Thyroid gland (tissue), 4 donors: ENCODE measurements around the gene ABHD1.

Experiments
- CTCF ChIP-seq, 6 experiments: fragments of 200-600 bp in 3 of 6; fragments of 450-650 bp in 3 of 6; sonication (generic) in 3 of 6; IDR thresholded peaks; one replicate each; pipeline ENCODE4 v1.5.1; 2016 to 2019; ENCODE audit warnings: antibody characterized with exemption in 6 of 6, mild to moderate bottlenecking in 2 of 6, inconsistent platforms in 1 of 6, moderate library complexity in 1 of 6
- POLR2A ChIP-seq, 2 donors: fragments of 450-650 bp; IDR thresholded peaks; one replicate each; pipeline ENCODE4 v1.6.1; 2017; ENCODE audit warnings: antibody characterized with exemption in 2 of 2, mild to moderate bottlenecking in 2 of 2, moderate library complexity in 1 of 2

- TF ChIP-seq POLR2A (IDR thresholded peaks at IDR 0.05) (no peak), CTCF (IDR thresholded peaks at IDR 0.05) (no peak)
These were observed 9.7 kb downstream of the ABHD1 start for GRCh38 chr2:27133195-27133875.
